Liver (tissue), 3 donors: Measurements from ENCODE around the gene PGGT1B.

Experiments
- GABPA ChIP-seq, 2 donors: IDR thresholded peaks in 1 of 2; conservative IDR thresholded peaks in 1 of 2; 2 replicates each; pipeline ENCODE4 v1.6.1; 2016; ENCODE audit warnings: antibody characterized with exemption in 2 of 2, mild to moderate bottlenecking in 1 of 2, moderate library complexity in 1 of 2
- JUND ChIP-seq, 2 donors: IDR thresholded peaks; 2 replicates each; pipeline ENCODE4 v1.6.1; 2016; ENCODE audit warnings: antibody characterized with exemption in 2 of 2
- TAF1 ChIP-seq: conservative IDR thresholded peaks from 2 replicates; pipeline ENCODE4 v1.6.1; 2016; ENCODE audit warnings: antibody characterized with exemption, mild to moderate bottlenecking
- TF ChIP-seq, protein P1 (sequence below): fragments of 150-350 bp; IDR thresholded peaks from 2 replicates; pipeline ENCODE4 v1.5.1; 2017; ENCODE audit warnings: improper control_type of control experiment, low read depth, low read length; ENCODE audit not compliant: missing input control
- TF ChIP-seq, protein P2 (sequence below): IDR thresholded peaks from 2 replicates; pipeline ENCODE4 v1.6.1; 2016; ENCODE audit warnings: antibody characterized with exemption, mild to moderate bottlenecking
- TF ChIP-seq, protein P3 (sequence below): IDR thresholded peaks from 2 replicates; pipeline ENCODE4 v1.6.1; 2016; ENCODE audit warnings: antibody characterized with exemption
- donor health status: healthy.
- donor health status: healthy.

DNA sequence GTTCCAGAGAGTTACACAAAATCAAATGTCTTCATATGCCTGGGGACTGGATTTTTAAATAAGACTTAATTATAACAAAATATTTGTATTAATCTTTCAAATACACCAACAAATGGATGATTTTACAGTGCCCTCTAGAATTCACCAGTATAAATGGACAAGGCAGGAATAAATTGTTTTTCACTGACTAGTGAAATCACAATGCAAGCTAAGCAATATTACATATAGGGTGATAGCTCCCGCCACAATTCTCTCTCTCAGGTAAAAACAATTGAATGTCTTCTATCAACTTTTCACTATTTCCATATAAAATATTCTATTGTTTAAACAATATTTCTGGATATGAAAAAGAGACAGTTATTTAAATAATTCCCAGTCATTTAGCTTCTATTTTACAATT lies 41.8 kb upstream of the PGGT1B start:
- TF ChIP-seq GABPA (IDR thresholded peaks at IDR 0.05 in 1 of 2, conservative IDR thresholded peaks at IDR 0.05 in 1 of 2) (no peak), JUND (IDR thresholded peaks at IDR 0.05) (no peak), TAF1 (no peak)
- TF ChIP-seq, protein P1, sequence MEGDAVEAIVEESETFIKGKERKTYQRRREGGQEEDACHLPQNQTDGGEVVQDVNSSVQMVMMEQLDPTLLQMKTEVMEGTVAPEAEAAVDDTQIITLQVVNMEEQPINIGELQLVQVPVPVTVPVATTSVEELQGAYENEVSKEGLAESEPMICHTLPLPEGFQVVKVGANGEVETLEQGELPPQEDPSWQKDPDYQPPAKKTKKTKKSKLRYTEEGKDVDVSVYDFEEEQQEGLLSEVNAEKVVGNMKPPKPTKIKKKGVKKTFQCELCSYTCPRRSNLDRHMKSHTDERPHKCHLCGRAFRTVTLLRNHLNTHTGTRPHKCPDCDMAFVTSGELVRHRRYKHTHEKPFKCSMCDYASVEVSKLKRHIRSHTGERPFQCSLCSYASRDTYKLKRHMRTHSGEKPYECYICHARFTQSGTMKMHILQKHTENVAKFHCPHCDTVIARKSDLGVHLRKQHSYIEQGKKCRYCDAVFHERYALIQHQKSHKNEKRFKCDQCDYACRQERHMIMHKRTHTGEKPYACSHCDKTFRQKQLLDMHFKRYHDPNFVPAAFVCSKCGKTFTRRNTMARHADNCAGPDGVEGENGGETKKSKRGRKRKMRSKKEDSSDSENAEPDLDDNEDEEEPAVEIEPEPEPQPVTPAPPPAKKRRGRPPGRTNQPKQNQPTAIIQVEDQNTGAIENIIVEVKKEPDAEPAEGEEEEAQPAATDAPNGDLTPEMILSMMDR, result no peak
- TF ChIP-seq, protein P2, sequence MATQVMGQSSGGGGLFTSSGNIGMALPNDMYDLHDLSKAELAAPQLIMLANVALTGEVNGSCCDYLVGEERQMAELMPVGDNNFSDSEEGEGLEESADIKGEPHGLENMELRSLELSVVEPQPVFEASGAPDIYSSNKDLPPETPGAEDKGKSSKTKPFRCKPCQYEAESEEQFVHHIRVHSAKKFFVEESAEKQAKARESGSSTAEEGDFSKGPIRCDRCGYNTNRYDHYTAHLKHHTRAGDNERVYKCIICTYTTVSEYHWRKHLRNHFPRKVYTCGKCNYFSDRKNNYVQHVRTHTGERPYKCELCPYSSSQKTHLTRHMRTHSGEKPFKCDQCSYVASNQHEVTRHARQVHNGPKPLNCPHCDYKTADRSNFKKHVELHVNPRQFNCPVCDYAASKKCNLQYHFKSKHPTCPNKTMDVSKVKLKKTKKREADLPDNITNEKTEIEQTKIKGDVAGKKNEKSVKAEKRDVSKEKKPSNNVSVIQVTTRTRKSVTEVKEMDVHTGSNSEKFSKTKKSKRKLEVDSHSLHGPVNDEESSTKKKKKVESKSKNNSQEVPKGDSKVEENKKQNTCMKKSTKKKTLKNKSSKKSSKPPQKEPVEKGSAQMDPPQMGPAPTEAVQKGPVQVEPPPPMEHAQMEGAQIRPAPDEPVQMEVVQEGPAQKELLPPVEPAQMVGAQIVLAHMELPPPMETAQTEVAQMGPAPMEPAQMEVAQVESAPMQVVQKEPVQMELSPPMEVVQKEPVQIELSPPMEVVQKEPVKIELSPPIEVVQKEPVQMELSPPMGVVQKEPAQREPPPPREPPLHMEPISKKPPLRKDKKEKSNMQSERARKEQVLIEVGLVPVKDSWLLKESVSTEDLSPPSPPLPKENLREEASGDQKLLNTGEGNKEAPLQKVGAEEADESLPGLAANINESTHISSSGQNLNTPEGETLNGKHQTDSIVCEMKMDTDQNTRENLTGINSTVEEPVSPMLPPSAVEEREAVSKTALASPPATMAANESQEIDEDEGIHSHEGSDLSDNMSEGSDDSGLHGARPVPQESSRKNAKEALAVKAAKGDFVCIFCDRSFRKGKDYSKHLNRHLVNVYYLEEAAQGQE, result no peak
- TF ChIP-seq, protein P3, sequence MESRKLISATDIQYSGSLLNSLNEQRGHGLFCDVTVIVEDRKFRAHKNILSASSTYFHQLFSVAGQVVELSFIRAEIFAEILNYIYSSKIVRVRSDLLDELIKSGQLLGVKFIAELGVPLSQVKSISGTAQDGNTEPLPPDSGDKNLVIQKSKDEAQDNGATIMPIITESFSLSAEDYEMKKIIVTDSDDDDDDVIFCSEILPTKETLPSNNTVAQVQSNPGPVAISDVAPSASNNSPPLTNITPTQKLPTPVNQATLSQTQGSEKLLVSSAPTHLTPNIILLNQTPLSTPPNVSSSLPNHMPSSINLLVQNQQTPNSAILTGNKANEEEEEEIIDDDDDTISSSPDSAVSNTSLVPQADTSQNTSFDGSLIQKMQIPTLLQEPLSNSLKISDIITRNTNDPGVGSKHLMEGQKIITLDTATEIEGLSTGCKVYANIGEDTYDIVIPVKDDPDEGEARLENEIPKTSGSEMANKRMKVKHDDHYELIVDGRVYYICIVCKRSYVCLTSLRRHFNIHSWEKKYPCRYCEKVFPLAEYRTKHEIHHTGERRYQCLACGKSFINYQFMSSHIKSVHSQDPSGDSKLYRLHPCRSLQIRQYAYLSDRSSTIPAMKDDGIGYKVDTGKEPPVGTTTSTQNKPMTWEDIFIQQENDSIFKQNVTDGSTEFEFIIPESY, result no peak
